ENCODE results near the gene COL9A2.
"Not testable (repeated sequence)": the region's sequence is repeated elsewhere in the genome, so short reads cannot be mapped to it uniquely, and the experiment has no call there.

Gene COL9A2

DNA sequence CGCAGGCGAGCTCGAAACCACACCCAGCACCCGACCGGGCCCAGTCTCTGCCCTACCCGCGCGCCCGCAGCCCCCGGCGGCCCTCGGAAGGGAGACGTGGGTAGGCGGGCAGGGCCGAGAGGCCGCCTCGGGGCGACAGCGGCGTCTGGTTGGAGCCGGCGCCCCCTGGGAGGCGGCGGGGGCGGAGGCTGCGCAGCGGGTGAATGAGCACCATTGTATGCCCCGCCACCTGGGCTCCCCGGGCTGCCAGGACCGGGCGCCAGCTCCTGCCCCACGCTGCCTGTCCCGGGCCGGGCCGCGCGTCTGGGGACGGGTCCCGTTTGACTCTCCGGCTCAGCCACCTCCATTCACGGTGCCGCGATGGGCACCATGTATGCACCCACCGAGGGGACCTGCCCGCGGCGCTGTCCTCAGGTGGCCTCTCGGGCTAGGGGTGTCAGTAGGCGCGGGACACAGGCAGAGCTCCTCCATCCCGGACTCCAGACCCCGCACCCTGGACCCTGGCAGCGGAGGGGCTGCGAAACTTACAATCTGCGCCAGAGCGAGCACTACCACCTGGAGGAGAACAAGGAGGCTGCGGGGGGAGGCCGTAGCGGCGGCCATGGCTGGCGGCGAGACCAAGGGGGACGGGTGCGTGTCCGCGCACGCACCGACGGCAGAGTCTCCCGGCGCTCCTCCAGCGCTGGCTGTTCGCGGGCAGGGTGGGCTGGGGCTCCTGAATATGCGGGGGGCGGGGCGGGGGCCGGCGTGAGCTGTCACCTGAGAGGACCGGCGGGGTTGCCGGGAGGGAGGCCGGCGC, at the start of gene COL9A2:
COL9A2 (minus strand) TSS at position 692 of the 799 bp plus-strand sequence; CDS start at position 603, 89 bp downstream.
- DNase-seq (ENCODE audit: low spot score): peak; percentile 92

DNA sequence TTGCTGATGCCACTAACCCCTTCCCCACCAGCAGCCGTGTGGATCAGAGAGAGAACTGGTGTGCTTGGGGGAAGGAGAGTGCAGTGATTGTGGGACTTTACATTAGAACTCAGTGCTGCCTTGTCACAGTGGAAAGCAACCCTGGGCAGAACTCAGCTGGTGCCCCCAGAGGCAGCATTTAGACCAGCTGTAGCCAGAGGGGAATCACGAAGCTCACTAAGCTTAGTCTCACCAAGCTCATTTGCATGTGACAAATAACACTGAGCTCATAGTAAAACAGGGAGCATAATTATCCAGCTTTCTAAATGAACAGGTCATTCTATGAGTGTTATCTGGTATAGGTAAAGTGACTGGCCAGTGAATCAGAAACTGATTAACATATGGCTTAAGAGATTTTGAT, 46.6 kb upstream of the COL9A2 start:
- no peak for DNase-seq (ENCODE audit: low spot score)

DNA sequence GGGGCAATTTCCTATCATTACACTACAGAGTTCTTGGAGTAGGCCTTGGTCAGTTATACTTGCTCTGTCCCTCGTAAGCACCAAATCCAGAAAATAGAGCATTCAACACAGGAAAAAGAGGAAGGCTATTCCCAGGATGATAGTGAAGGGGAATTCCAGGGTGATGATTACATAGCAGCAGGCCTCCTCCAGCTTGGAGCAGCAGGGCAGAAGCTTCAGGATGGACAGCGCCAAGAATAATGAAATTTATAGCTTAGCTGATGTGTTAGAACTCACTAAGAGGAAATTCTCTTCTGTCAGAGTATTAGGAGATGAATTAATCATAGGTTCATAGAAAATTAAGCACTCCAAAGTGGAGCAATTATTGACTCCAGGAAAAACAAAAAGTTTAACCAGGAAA, 45.6 kb upstream of the COL9A2 start:
- no peak for DNase-seq (ENCODE audit: low spot score)

DNA sequence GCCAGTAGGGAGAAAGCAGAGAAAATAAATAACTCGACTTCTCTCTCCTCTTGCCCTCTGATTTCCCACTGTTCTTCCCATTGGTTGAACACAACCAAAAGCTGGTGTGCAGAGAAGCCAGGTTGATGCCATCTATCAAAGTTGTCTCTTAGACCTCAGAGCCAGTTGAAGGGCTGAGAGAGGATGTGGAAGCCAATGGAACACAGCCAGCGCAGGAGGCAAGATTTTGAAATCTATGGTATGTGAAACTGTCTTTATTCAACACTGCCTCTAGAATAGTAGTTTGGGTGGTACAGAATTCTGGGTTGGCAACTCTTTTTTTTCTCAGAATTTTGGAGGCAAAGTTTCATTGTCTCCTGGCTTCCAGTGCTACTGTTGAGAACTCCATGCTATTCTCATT, 45.1 kb upstream of the COL9A2 start:
- DNase-seq (ENCODE audit: low spot score): no peak

DNA sequence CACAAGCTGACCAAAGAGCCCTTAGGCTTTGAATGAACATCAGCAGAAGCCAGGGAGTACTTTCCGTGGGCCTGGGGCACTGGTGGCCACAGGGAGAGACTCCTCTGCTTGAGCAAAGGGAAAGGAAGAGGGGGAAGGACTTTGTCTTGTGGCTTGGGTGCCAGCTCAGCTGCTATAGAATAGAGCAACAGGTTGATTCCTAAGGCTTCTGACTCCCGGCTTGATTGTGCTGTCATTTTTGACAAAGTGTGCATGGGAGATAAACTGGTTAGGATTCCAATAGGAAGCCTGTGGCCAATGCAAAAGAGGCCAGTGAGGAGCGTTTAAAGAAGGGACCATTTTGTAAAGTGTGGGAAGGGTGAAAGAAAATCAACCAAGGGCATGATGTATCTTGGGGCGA, 44.6 kb upstream of the COL9A2 start:
- DNase-seq (ENCODE audit: low spot score): no peak

DNA sequence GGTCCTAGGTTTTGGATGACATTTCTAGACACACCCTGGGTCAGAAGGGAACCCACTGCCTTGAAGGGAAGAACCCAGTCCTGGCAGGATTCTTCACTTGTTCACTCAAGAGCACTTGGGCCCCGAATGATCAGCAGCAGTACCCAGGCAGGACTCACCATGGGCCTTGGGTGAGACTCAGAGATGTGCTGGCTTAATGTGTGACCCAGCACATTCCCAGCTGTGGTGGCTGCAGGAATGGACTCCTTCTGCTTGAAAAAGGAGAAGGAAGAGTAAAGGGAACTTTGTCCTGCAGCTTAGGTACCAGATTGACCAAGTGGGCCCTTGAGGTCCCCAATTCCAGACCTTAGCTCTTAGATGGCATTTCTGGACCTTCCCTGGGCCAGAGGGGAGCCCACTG, 44.1 kb upstream of the COL9A2 start:
- DNase-seq (ENCODE audit: low spot score): no peak

DNA sequence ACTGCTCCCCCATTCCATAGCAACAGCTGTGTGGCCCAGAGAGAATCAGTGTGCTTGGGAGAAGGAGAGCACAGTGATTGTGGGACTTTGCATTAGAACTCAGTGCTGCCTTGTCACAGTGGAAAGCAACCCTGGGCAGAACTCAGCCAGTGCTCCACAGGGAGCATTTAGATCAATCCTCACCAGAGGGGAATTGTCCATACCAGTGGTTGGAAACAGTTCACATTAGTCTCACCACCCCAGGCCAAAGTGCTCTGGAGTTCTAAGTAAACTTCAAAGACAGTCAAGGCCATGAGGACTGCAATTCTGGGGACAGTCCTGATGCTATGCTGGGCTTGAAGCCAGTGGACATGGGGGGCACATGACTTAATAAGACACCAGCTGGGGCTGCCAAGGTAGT, 43.5 kb upstream of the COL9A2 start:
- no peak for DNase-seq (ENCODE audit: low spot score)

DNA sequence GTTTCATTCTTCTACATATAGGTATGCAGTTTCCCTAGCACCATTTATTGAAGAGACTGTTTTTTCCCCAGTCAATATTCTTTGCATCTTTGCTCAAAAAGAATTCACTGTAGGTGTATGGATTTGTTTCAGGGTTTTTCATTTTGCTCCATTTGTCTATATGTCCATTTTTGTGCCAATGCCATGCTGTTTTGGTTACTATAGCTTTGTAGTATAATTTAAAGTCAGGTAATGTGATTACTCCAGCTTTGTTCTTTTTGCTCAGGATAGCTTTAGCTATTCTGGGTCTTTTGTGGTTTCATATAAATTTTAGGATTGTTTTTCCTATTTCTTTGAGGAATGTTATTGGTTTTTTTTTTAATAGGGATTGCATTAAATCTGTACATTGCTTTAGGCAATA, 40.5 kb upstream of the COL9A2 start:
- DNase-seq (ENCODE audit: low spot score): no peak

DNA sequence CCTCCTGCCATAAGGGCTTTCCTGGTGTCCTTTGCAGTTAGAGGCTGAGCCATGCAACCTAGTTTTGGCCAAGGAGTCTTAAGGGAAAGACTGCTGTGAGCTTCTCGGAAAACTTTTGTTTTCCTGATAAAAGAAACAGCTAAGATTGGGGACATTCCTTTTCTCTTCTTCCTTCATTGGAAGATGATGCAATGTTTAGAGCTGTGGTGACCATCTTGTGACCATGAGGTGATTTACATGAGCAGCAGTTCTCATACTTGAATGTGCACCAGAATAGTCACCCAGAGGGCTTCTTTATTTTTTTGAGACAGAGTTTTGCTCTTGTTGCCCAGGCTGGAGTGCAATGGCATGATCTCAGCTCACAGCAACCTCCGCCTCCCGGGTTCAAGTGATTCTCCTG, 36.0 kb upstream of the COL9A2 start:
- DNase-seq (ENCODE audit: low spot score): no peak

DNA sequence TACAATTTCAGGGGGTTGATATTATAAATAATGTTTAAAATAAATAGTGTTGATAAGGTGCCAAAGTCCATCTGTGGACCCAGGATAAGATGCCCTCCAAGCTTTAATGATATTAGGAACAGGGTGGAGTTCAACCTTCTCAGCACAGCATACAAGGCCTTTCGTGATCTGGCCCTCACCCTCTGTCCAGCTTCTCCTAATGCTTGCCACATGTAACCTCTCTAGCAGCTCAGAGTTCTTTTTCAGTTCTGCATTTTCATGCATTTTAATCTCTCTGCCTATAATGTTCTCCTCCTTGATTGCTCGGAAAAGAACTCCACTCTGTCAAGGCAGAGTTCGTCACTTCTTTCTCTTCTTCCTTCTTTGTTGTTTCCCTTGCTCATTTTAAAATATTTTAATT, 35.0 kb upstream of the COL9A2 start:
- DNase-seq (ENCODE audit: low spot score): no peak

DNA sequence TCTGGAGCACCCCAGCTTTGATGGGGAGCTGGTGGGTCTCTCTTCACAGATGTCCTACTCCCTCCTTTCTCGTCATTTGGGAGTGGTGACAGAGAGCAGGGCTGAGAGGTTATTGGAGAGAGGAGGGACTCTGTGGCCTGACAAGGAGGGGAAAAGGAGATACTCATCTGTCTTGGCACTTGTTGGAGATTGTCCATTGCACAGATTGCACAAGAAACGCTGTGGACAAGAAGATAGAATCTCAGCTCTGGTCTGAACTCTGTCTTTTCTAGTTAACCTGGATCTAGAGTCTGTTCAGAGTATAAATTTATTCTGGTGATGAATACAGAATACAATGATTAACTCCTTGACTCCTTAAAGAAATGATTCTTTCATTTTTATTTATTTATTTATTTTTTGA, 34.0 kb upstream of the COL9A2 start:
- DNase-seq (ENCODE audit: low spot score): no peak

DNA sequence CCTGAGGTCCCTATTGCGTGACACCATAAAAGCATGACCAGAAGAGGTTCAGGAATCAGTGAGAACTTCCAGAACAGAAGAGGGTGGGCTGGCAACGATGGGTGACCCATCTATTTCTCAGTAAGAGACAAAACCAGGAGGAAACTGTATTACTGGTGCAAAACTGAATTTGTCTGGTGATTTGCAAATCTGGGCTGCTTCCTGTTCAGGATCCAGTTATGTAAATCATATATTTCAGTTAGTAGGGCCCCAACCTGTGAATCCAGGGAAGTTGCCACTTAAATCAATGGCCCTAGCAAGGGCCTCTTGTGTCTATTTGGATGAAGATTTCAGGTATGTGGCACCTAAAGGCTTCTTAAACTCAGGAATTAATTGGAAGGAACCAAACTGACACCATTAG, 33.3 kb upstream of the COL9A2 start:
- DNase-seq (ENCODE audit: low spot score): no peak

DNA sequence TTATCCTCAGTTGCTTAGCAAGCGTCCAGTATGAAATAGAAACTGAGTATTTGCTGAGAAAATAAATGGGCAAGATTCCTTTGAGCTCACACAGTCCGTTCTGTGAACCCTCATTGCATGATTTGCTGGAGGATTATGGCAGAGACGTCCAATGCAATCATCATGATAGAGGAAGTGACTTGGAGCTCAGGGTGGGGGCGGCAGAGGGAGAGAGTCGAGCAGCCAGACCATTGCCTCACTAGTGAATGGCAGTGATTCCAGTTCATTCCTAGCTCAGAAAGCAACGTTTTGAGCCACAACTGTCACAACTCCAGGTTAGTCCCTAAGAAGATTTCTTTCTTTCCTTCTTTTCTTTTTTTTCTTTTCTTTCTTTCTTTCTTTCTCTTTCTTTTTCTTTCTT, 27.5 kb upstream of the COL9A2 start:
- DNase-seq (ENCODE audit: low spot score): peak; percentile 62

DNA sequence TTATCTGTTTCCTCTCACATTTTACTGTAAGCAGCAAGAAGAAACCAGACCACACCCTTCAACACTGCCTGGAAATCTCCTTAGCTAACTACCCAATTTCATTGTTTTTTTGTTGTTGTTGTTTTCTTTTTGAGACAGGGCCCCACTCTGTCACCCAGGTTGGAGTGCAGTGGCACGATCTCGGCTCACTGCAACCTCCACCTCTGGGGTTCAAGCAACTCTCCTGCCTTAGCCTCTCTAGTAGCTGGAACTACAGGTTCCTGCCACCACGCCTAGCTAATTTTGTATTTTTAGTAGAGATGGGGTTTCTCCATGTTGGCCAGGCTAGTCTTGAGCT, 25.3 kb upstream of the COL9A2 start:
- not testable (repeated sequence) for DNase-seq (ENCODE audit: low spot score)

DNA sequence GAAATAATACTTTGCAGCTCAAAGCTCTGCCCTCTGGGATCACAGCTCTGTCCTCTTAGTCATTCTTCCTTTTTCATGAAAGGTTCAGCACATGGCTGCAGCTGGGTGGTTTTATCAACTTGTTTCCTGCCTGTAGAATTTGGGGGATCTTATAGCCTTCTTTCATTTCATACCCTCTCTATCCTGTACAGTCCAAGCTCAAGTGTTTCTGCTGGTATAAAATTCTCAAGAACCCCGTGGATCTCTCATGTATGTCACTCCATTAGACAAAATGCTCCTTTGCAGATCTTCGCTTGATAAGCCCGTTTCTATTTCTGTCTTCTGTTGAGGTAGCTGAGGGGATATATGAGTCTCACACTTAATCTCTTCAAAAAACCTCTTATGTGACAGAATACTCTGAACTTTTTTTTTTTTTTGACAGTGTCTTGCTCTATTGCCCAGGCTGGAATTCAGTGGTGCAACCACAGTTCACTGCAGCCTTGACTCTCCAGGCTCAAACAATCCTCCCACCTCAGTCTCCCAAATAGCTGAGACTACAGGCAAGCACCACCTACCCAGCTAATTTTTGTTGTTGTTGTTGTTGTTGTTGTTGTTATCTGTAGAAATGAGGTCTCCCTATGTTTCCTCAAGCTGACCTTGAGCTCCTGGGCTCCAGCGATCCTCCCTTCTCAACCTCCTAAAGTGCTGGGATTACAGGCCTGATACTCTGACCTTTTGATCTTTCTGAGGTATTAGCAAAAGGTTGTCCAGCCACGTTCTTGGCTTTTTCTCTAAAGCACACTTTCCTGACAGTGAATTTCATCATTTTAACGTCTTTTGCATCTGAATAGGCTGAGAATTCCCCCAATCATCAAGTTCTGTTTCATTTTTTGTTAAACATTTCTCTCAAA, 24.6 kb upstream of the COL9A2 start:
- DNase-seq (ENCODE audit: low spot score): no peak

DNA sequence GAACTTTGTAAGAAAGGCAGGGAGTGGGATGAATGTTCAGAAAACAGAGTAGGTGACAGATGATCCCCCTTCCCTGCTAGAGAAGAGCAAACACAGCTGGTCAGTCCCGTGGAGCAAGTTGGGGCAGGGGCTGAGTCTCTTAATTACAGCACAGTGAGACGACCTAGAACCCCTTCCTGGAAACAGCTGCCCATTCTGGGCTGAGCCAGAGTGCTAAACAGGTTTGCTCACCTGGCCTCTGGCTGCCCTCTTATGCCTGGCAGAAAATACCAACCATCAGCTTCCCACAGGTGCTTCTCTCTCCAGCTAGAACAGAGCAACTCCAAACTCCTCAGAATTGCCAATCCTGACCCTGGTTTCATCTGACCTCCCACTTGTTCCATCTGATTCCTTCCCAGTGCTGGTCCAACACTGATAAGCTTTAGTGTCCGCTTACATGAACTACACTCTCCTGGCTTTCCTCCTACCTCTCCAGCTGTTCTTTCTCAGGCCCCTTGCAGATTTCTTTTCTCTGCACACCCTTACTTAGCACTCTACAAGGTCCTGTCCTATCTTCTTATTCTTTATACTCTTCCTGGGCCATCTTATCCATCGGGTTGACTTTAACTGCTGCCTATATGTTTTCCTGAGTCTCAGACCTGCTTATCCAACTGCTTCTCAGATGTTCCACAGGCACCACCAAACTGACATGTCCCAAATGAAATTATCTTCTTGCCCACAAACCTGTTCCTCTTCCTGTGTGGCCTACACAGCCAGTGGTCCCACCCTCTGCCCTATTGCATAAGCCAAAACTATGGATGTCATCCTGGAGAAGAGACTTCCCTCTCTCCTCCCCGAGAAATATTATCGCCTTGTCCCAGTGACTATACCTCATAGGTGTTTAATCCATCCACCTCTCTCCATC, 22.6 kb upstream of the COL9A2 start:
- DNase-seq (ENCODE audit: low spot score): no peak

DNA sequence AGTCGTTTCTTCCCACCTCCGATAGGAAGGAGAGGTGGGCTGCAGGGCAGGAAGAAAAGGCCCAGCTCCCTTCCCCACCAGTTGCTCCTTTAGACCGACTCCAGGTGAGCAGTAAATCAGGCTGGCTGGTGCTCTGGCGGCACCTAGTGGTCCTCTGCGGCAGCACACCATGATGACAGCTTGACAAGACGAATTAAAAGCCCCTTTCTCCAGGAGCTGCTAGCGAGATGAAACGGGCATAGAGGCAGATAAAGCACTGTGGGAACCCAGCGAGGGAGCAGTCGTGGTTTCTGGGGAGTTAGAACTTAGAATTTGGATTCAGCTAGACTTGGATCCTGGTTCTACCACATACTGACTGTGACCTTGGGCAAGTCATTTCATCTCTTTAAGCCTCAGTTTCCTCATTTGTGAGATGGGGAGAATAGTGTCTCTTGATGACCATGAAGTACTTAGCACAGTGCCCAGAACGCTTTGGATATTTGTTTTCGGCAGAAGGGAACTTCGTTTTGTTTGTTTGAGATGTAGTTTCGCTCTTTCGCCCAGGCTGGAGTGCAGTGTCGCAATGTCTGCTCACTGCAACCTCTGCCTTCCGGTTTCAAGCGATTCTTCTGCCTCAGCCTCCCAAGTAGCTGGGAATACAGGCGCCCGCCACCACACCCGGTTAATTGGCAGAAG, 21.8 kb upstream of the COL9A2 start:
- DNase-seq (ENCODE audit: low spot score): peak; percentile 69

DNA sequence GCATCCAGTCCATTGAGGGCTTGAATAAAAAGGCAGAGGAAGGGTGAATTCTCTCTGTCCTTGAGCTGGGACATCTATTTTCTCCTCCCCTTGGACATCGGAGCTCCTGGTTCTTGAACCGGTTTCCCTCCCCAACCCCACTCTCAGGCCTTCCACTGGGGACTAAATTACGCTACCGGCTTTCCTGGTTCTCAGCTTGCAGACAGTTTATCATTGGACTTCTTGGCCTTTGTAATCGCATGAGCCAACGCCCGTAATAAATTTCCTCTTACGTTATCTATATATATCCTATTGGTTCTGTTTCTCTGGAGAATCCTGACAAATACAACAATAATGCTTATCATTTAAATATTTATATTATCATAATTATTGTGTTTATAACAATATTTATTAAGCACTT, 20.4 kb upstream of the COL9A2 start:
- DNase-seq (ENCODE audit: low spot score): no peak

DNA sequence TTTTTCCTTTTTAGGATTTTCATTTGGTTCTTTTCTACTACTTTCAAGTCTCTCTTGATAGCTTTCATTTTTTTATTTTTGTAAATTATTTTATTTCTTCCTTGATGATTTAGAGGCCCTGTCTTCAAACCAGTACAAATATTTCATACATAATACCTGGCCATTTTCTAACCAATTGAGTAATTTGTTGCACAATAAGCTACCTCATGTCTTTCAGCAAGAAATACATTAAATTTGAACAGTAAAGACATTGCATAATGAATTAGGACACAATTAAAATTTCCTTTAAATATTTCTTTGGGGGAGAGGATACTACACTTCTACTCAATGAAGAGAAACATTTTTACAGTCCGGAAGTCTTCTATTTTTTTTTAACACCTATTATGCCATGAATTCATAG, 15.6 kb upstream of the COL9A2 start:
- no peak for DNase-seq (ENCODE audit: low spot score)

DNA sequence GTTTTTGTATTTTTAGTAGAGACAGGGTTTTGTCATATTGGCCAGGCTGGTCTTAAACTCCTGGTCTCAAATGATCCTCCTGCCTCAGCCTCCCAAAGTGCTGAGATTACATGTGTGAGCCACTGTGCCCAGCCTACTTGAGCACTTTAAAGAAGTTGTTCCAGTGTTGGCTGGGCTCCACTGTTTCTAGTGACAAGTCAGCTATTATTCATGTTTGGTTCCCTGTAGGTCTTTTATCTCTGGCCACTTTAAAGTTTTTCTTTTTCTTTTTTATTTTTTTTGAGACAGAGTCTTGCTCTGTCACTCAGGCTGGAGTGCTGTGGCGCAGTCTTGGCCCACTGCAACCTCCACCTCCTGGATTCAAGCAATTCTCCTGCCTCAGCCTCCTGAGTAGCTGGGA, 14.3 kb upstream of the COL9A2 start:
- not testable (repeated sequence) for DNase-seq (ENCODE audit: low spot score)

DNA sequence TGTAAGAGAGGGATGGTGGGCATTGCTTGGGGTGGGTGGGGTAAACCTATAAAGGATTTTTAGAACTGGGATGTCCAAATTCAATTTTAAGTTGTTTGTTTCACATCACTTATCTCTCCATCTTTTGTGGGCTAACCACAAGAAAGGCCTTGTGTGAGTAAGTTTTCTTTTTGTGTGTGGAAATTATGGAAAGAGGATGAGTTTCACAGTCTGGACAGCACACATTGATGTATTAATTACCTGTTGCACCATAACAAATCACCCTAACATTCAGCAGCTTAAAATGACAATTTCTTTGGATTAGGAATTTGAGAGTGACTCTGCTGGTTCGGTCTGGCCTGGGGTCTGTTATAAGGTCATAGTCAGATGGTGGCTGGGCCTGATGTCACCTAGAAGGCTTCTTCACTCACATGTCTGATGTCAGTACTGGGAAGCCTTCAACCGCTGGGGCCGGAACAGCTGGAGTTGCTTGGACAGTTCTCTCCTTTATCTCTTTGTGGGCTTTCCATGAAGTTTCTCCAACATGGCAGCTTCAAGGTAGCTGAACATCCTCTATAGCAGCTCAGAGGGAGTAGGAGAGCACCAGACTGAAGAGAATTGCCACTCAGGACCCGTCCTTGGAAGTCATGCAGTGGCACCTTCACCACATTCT, 2.0 kb upstream of the COL9A2 start:
- DNase-seq (ENCODE audit: low spot score): no peak

Data from globus pallidus (tissue), 1 donor.